Myocyte (in vitro differentiated cells): ENCODE measurements around the gene VPS8. TPM values are rescaled to one million over a fixed set of nuclear protein-coding genes. Genes with fewer than 3 reads are reported as not detected.

Source experiments
- DNase-seq: peaks from one replicate; pipeline ENCODE4 v3.0.0-alpha.2; 2012; ENCODE audit warnings: low read depth
- total RNA-seq: library from RNA; depleted of rRNA; stranded (reverse); fragments of >200 nt; gene quantifications from 2 replicates; pipeline ENCODE4 v1.2.3, GENCODE V29; 2014

Gene VPS8
- total RNA-seq, 1 donor from 2014 or later: 42.3 TPM

DNA sequence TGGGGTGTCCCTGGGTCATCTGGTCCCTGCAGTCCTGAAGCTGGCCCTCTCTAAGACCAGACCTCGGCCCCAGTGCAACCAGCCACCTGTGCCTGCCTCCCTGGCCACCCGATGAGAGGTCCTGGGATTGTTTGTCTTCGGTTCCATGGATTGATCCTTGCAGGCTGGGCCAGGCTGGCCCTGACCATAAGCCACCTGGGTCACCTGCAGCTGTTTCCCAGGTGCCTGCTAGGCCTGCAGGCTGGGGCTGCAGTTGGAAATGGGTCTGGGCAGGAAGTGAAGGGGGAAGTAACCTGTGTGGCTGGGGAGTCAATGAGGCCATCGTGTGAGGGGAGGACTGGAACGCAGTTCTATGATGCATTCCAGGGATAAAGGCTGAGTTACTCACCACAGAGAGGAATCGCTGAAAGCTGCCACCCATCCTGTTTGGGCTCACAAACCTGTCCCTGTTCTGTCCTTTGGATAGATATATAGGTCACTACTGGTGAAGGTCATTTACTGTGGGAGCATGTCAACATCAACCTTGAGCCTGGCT lies 30.9 kb upstream of the VPS8 start:
- DNase-seq: no peak

DNA sequence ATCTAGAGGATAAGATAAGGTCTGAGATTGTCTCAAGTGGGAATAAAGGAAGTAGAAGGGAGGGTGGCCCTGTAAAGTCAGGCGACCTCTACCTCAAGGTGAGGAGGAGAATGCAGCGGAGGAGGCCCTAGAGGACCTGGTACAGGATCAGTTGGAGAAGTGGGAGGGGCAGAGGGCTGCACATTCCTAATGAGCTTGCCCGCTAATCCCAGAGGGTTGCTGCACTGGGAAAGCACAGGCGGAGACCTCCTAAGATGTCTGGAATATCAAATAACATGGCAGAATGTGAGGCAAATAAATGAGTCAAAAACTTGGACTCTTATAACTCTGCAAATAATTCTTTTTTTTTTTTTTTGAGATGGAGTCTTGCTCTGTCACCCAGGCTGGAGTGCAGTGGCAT lies 30.2 kb upstream of the VPS8 start:
- DNase-seq: no peak

DNA sequence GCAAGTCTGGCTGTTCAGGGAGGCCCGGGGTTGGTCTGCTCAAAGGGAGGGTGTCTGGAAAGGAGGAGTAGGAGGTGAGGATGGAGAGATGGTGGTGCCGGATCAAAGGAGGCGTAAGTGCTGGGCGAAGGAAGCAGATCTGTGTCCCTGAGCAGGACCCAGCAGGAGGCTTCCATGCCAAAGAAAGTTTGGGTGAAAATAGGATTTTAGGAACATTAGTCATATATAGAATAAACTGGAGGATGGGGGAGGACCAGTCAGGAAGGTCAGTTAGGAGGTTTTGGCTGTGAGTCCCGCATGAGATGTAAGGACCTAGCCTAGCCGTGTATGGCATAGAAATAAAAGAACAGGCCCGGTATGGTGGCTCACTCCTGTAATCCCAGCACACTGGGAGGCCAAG lies 28.6 kb upstream of the VPS8 start:
- no peak for DNase-seq

DNA sequence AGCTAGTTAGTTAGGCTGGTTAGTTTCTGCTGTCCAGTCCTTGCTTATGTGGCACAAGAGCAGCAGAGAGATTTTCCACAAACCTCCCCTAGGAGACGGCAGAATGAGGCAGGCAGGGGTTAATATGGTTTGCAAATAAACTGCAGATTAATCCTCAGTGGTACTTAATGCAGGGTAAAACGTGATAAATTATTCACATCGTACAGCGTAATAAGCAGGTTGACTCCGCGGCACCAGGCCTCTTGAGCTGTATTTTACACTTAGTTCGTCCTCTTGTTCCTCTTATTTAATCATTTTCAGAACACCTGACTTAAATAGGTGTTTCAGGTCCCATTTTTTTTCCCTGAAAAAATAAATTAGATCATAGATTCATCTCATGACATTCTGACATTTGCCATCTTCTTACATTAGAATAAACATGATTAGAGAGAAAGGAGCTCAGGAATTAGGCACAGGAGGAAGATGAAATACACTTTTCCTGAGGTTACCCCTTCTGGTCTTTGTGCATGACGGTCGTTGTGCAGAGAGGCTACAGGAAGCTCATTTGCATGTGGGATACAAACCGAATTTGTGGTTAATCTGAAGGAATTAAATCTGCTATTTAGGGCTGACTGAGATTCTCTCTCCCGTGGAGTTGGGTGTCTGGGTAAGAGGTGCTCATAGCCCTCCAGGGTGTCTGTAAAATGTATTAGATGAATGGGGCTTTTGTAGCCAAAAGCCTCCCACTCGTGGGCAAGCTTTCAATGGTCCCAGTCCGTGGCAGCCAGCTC lies 27.1 kb upstream of the VPS8 start:
- DNase-seq: no peak

DNA sequence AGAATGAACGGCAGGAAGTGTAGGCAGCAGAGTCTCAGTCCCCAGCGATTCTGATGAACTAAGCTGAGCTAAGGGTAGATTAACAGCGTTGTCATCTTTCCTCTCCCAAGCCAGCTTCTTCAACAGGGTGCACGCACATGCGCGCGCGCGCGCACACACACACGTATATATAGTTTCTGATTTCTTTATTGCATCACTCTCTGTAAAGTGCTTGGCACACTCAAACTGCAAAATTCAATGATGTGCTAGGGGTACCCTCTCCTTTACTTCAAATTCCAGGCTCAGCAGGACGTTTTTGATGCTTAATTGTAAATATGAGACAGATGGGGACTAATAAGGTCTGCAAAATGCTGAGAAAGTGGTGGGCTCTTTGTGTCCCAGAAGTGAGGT lies 26.1 kb upstream of the VPS8 start:
- DNase-seq: no peak

DNA sequence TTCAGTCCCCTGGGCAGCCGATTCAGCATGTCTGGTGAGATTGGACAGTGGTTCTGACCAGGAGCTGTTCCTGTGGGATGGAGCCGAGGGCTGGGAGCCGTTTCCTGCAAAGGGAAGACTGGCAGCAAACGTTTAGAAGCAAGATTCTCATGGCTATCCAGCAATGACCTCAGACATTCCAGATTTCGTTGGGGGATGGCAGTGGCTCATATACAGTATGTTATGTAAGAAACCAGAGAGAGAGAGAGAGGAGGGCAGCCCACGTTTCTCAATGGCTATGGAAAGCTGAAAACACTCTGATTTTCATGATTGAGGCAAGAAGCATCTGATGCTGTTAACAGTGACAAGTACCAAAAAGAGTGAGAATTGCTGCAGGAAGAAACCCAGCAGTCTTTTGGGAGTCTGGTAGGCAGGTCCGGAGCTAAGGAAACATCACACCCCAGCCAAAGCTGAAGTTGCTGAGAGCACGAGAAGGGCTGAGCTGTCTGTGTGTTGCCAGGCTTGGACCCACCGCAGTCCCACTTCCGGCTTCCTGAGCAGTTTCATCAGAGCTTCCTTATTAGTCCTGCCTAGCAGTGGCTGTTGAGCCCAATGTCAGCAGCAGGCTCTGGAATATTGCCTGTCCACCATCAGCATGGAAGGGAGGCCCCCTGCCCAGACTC lies 25.6 kb upstream of the VPS8 start:
- DNase-seq: peak; percentile 95

DNA sequence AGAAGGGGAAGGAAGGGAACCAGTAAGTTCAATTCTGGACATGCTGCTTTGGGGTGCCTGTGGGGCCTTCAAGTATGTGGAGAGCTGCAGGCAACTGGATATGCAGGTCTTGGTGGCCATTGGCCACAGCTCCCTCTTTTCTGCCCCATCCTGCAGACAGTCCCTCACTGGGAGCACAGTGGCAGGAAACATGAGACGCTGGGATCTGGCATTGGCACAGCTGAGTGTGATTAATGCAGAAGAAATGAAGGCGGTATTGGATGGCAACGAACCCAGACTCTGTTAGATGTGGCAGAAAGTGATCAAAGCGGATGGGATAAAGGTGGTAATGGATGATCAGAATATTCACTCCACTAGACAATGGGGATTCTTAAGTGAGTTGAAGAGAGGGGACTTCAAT lies 23.2 kb upstream of the VPS8 start:
- peak; percentile 89 for DNase-seq

DNA sequence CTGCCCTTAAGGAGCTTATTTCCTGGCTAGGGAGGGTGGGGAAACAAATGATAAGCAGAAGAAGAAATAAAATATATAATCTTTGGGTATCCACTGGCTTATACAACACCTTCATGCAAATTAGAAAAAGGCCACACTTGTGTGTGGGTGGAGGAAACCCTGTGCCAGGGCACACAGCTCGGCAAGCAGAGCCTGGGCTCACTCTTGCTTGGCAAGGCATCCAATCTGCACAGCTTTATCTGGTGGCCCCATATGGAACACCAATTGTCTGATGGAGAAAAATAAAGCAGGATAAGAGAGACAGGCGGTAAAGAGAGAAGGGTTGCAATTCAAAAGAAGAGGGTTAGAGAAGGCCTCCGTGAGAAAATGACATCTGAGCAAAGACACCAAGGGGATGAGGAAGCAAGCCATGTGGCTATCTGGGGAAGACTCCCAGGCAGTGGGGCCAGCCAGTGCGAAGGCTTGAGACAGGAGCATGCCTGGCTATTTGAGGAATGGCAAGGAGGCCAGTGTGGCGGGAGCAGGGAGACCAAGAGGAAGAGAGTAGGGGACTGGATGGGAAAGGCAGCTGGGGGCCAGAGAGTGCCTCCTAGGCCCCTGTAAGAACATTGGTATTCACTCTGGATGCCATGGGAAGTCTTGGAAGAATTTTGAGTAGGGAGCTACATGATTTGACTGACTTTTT lies 22.5 kb upstream of the VPS8 start:
- no peak for DNase-seq

DNA sequence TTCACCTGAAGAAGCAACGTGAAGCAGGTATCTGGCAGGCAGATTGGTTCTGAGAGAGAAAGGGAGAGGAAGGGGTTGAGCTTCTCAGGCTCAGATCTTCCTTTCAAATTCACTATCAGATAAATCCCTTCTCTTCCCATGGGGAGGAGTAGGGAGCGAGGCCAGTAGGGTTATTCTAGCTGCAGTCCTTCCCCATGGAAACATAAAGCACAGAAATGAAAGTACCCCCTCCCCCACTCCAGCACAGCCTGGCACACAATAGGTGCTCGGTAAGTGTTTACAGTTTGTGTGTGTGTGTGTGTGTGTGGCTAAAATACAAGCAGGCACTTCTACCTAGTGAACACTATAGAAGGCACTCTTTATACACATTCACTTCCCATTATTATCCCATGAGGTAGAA lies 20.8 kb upstream of the VPS8 start:
- no peak for DNase-seq

DNA sequence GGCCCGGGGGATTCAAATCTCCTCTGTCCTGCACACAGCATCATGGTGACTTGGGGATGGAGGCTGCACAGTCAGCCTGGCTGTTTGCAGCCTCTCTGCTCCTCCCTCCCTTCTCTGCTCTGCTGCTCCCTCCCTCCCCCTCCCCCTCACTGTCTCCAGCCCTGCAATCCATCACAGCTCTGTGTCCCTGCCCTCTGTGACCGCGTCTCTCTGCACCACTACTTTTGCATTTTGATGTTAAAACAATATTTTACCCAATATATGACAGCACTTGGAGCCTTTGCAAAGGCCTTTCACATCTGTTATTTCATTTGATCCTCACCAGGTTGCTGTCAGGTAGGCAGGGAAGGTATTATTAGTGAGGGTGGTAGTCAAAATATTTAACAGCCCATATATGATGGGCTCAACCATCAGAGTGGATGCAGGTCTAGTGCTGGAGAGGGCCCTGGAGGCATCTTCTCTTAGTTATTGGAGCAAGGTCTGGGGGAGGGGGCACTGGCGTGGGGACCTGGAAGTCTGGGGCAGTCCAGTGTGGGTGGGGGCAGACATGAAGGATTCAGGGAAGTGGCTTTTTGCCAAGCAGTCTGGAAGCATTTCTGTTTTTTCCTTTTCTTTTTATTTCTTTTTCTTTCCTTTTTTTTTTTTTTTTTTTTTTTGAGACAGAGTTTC lies 16.3 kb upstream of the VPS8 start:
- DNase-seq: no peak

DNA sequence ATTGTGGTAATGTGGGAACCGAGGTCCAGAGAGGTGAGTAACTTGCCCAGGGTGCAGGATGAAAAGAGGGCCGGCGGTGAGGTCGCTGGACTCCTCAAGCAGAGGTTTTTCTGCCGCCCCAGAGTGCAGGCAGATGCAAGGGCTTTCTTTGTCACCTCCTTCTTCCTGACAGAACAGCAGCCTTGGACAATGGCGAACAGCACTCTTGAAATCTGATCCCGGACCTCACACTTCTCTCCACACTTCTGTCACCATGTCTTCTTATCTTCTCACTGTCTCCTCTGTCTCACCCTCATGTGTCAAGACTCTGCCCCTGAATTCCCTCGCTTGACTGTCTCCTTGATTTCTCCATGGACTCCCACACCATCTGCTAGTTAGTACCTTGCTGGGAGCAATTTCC lies 15.4 kb upstream of the VPS8 start:
- DNase-seq: no peak

DNA sequence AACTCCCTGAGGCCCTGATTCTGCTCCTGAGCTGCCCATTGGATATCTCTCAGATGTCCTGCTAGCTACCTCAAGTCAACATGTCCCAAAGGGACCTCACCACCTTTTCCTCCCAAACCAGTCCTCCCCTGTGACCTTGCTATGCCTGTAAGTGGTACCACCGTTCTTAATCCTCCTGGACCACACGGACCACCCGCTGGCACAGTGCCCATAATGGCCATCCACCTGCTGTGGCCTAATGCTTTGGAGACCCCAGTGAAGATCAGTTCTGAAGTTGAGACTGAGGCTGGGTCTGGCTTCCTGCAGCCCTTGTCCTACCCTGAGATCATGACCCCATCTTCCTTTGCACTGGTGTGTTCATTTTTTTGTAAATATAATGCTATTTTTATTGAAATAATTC lies 15.0 kb upstream of the VPS8 start:
- no peak for DNase-seq

DNA sequence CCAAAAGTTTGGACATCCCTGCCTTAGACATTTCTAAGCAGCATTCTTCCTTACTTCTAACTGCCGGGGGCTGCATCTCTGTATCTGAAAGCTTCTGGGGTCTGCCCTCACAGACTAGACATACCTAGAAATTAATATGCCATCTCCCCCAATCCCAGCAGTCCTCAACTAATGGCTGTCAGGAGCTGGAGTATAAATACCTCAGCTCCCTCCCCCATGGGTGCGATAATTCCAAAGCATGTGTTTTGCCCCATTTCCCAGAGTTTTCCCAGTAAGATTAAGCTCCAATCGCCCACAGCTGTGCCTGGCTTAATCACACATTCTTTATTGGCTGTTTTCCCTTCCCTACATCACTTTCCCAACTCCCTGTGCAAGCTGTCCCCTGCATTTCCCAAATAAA lies 13.8 kb upstream of the VPS8 start:
- no peak for DNase-seq

DNA sequence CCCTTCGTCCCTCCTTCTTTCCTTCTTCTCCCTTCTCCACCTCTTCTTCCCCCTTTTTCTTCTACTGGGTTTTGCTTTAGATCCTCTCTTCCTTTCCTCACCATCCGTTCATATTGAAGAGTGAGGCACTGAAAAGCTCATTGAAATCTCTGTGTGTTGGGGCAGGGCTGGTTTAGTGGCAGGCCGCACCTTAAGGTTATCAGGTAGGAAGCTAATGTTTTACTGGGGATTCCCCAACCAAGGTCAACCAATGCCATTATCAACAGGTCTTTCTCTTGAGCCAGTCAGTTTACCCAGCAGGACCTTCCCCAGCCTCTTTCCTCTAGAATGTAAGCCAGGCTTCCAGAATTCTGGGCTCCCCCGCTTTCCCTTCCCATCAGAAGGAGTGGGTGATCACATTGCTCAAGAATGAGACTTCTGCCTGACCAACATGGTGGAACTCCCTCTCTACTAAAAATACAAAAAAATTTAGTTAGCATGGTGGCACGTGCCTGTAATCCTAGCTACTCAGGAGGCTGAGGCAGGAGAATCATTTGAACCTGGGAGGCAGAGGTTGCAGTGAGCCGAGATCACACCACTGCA lies 11.5 kb upstream of the VPS8 start:
- no peak for DNase-seq

DNA sequence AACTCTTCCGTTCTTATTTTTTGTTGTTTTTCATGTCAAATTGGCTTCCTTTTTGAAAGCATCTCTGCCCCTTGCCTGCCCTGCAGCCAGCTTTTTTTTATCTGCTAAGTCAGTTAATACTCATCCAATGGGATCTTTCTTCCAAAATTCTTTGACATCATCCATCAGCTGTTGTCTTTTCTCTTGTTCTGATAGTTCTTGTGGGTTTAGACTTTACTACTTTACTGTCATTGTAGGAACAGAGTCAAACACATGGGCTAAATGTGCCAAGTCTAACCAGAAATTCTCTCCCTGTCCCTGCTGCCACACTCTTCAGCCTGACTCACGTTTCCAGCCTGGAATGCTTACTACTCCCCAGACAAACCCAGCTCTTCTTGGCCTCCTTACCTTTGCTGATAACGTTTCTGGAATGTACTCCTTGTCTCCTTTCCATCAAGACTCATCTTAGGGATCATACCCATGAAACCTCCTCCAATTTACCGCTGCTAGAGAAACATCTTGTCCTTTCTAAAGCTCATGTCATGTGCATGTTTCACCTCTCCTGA lies 10.7 kb upstream of the VPS8 start:
- DNase-seq: peak; percentile 60

DNA sequence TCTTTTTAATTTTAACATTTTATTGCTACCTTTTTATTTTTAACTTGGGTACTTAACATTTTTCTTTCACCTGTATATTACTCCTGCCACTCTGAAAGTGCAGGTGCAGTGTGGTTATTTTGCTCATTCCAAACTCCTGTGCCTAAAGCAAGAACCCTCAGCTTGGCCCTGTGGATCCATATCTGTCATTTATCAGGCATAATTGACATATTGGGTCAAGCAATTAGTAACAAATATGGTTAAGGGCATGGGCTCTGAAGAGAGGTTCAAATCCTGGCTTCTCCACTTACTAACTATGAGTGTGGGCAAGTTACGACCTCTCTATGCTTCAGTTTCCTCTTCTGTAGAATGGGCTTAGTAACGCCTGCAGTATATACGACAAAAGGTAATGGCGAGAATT lies 9.8 kb upstream of the VPS8 start:
- DNase-seq: no peak

DNA sequence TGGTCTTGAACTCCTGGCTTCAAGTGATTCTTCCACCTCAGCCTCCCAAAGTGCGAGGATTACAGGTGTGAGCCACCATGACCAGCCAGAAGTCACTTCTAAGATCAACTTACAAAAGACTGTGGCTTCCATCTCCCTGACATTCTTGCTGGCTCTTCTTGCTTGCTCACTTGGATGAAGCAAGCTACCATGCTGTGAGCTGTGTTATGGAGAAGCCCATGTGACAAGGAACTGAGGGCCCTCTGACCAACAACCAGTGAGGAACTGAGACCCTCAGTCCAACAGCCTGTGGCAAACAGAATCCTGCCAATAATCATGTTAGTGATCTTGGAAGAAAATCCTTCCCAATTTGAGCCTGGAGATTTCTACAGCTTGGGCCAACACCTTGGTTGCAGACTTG lies 7.2 kb upstream of the VPS8 start:
- no peak for DNase-seq

DNA sequence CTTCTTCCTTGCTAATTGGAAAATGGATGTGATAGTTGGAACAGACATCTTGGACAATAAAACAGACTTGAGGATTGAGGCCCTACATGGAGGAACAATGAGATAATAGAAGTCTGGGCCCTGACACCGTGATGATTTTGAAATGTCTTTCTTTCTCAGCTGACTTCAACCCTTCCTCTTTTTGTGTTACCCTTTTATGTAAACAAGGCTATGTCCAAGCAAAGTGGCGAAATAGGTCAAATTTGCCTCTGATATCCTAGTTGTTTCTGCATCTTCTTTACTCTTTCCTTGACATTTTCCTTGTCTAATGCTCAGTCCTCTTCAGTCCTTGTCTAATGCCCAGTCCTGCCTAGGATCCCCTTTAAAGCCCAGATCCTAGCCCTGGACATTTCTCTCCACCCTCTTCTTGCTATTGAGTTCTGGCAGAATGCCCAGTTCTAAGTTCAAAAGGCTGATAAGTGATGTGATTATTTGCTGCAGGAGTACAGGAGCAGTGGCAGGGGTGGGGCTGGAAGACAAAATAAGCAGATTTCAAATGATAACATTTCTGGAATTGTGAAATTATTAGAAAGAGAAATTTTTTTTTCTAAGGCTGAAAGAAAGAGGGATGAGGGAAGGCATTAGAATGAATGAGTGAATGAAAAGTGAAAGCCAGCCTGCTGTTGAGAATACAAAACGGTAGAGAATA lies 6.5 kb upstream of the VPS8 start:
- no peak for DNase-seq

DNA sequence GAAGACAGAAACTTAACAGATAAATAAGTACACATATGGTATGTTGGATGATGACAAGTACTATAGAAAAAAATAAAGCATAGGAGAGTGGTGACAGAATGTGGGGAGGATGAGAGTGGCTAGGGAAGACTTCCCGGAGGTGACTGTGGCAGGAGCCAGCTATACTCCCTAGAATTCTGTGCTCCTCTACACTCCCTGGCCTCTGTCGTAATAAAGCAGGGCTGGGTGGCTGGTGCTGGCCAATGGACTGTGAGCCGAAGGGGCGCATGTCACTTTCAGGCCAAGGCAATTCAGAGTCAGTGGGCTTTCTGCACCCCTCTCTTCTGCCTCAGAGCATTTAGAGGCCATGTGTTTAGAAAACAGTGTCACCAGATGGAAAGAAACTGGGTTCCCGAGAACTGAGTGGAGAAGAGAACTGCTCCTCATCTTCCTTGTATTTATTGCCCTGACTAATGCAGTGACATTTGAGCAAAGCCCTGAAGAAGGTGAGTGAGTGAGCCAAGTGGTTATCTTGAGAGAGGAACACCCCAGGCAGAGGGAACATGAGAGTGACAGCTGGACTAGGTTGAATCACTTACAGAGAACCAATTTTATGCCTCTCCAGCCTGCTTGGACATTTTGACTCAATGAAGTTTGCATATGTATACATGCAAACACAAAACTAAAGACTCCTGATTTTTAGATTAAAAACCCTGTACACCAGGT lies 5.2 kb upstream of the VPS8 start:
- peak; percentile 85 for DNase-seq

DNA sequence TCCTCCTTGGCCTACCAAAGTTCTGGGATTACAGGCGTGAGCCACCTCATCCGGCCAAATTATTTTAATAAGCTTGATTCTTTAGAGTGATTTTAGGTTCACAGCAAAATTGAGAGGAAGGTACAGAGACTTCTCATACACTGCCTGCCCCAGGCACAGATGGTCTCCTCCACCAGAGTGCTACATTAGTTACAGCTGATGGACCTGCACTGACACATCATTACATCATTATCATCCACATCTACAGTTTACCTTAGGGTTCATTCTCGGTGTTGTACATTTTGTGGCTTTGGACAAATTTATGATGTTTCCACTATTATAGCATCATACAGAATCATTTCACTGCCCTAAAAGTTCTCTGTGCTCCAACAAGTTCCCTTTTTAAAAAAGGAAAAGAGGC lies 4.4 kb upstream of the VPS8 start:
- no peak for DNase-seq
